DND-41 (cell line): ENCODE measurements around the gene ACTR1A.
A peak's percentile ranks its signal among the peaks of the same experiment; 100 is the strongest.

Experiments
- ATAC-seq: fragments of 200-7000 bp; cut with Tn5 transposase; 3 replicates; pipeline ENCODE4 v1.9.1; 2021; ENCODE audit warnings: low read depth; ENCODE audit not compliant: insufficient read depth
- DNase-seq: peaks from one replicate; pipeline ENCODE4 v3.0.0-alpha.2; 2020
- H2AFZ ChIP-seq: 2 replicates; pipeline ENCODE4 v1.6.0; 2012; ENCODE audit warnings: low read depth, low read length
- H3K27ac ChIP-seq: 2 replicates; pipeline ENCODE4 v1.5.1; 2012; ENCODE audit warnings: low read length, inconsistent platforms
- H3K27me3 ChIP-seq: fragments of 200-600 bp; sonication (generic); 2 replicates; pipeline ENCODE4 v1.6.0; 2012; ENCODE audit warnings: low read length, mild to moderate bottlenecking, inconsistent platforms; ENCODE audit not compliant: insufficient read depth, poor library complexity
- H3K36me3 ChIP-seq: 2 replicates; pipeline ENCODE4 v1.5.1; 2012; ENCODE audit warnings: low read length, inconsistent platforms; ENCODE audit not compliant: insufficient read depth
- H3K4me1 ChIP-seq: 2 replicates; pipeline ENCODE4 v1.5.1; 2012; ENCODE audit warnings: mild to moderate bottlenecking, low read length; ENCODE audit not compliant: insufficient read depth
- H3K4me2 ChIP-seq: 2 replicates; pipeline ENCODE4 v1.6.0; 2012; ENCODE audit warnings: mild to moderate bottlenecking, moderate library complexity, low read length, inconsistent platforms; ENCODE audit not compliant: insufficient read depth
- H3K4me3 ChIP-seq, 2 experiments: fragments of 200-600 bp in 1 of 2; shearing (Covaris generic) in 1 of 2; 2 replicates each; pipeline ENCODE4 v1.5.1; 2012 to 2016; ENCODE audit warnings: inconsistent platforms in 2 of 2, low read length in 2 of 2, mild to moderate bottlenecking in 2 of 2, low read depth in 1 of 2, moderate library complexity in 1 of 2
- H3K79me2 ChIP-seq: 2 replicates; pipeline ENCODE4 v1.6.0; 2012; ENCODE audit warnings: low read length, inconsistent platforms; ENCODE audit not compliant: insufficient read depth
- H3K9ac ChIP-seq: 2 replicates; pipeline ENCODE4 v1.6.0; 2012; ENCODE audit warnings: low read depth, mild to moderate bottlenecking, inconsistent platforms, low read length, moderate library complexity
- H3K9me3 ChIP-seq: 2 replicates; pipeline ENCODE4 v1.5.1; 2012; ENCODE audit warnings: low read length, moderate library complexity, mild to moderate bottlenecking, inconsistent platforms; ENCODE audit not compliant: insufficient read depth, severe bottlenecking
- H4K20me1 ChIP-seq: 2 replicates; pipeline ENCODE4 v1.6.0; 2012; ENCODE audit warnings: low read length; ENCODE audit not compliant: insufficient read depth
- EZH2 ChIP-seq: IDR thresholded peaks from 3 replicates; pipeline ENCODE4 v1.6.1; 2012; ENCODE audit warnings: borderline replicate concordance, low read depth, mild to moderate bottlenecking, moderate library complexity, low read length, inconsistent platforms; ENCODE audit not compliant: severe bottlenecking
- TF ChIP-seq, protein P1 (sequence below): IDR thresholded peaks from 2 replicates; pipeline ENCODE4 v1.5.1; 2012; ENCODE audit warnings: borderline replicate concordance, low read length, moderate library complexity, mild to moderate bottlenecking; ENCODE audit not compliant: poor library complexity, severe bottlenecking; ENCODE audit errors: extremely low read depth

ACTR1A gene

GRCh38 chr10:102433619-102434046 lies 68.9 kb downstream of the ACTR1A start:
- peaks cover 55% of the 10 kb centered on the region for H3K4me1 ChIP-seq
- H3K4me2 ChIP-seq, result no peak overlapping the region
- TF ChIP-seq, protein P1, sequence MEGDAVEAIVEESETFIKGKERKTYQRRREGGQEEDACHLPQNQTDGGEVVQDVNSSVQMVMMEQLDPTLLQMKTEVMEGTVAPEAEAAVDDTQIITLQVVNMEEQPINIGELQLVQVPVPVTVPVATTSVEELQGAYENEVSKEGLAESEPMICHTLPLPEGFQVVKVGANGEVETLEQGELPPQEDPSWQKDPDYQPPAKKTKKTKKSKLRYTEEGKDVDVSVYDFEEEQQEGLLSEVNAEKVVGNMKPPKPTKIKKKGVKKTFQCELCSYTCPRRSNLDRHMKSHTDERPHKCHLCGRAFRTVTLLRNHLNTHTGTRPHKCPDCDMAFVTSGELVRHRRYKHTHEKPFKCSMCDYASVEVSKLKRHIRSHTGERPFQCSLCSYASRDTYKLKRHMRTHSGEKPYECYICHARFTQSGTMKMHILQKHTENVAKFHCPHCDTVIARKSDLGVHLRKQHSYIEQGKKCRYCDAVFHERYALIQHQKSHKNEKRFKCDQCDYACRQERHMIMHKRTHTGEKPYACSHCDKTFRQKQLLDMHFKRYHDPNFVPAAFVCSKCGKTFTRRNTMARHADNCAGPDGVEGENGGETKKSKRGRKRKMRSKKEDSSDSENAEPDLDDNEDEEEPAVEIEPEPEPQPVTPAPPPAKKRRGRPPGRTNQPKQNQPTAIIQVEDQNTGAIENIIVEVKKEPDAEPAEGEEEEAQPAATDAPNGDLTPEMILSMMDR, result no peak
- no peak for TF ChIP-seq EZH2
- no peak overlapping the region for H3K27ac ChIP-seq
- peaks cover 3% of the 10 kb centered on the region for H3K36me3 ChIP-seq
- no peak for DNase-seq
- H3K27me3 ChIP-seq, result no peaks in the 10 kb centered on the region
- H2AFZ ChIP-seq, result no peak overlapping the region
- no peaks in the 10 kb centered on the region for H3K9me3 ChIP-seq
- no peak overlapping the region for H3K4me3 ChIP-seq
- no peak for ATAC-seq
- no peak overlapping the region for H3K9ac ChIP-seq
- H3K79me2 ChIP-seq, result peaks cover 25% of the 10 kb centered on the region
- no peaks in the 10 kb centered on the region for H4K20me1 ChIP-seq

DNA sequence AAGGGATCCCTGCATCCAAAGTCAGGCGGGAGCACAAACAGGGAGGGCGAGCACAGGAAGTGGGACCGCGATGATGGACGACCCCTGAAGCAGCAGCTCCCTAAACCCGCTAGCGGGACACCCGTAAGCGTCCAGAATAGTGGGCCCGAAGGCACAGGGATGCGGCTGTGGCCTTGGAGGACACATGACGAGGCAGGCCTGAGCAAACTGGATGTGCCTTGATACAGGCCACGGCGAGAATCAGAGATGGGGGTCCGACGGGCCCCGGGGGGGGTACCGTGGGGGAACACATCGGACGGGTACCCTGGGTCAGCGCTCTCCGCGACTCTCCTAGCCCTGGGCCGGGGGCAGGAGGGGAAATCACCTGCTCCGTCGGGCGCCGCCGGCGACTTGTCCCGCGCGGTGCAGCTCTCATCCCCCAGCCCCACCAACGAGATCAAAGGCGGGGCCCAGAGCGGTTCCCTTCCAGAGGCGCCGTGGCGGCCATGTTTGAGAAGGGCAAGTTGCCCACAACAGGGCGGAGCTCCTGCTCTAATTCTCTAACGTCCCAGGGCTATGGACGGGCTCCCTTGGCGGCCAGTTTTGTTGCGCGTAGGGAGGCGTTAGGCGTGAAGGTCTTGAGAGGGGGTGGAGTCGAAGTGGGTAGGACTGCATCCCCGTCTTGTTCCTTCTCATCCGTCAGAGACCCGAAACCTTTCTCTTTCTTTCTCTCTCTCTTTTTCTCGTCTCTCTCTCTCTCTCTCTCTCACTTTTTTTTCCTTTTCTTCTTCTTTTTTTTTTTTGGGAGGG lies 70.2 kb downstream of the ACTR1A start, which contains the start of gene CUEDC2:
CUEDC2 (minus strand) TSS at position 413 of the 789 bp plus-strand sequence. CDS start 7,386 bp downstream, outside the sequence.
- H3K4me2 ChIP-seq, result peak within 1 kb of the TSS; percentile 97
- no peak for TF ChIP-seq EZH2
- TF ChIP-seq, protein P1, result no peak
- H3K4me1 ChIP-seq, result peaks cover 55% of the 10 kb centered on the region
- H3K36me3 ChIP-seq, result peaks cover 5% of the 10 kb centered on the region
- no peaks in the 10 kb centered on the region for H3K9me3 ChIP-seq
- H3K9ac ChIP-seq, result peak within 1 kb of the TSS; percentile 90
- peaks cover 26% of the 10 kb centered on the region for H3K79me2 ChIP-seq
- ATAC-seq, result peak; percentile 85
- peak; percentile 98 for DNase-seq
- peak within 1 kb of the TSS; percentile 92 for H3K27ac ChIP-seq
- H2AFZ ChIP-seq, result peak within 1 kb of the TSS; percentile 93
- H4K20me1 ChIP-seq, result no peaks in the 10 kb centered on the region; the same call in 1 of the 2 replicates
- peak within 1 kb of the TSS; percentile 61 to 96 for H3K4me3 ChIP-seq
- no peaks in the 10 kb centered on the region for H3K27me3 ChIP-seq

DNA sequence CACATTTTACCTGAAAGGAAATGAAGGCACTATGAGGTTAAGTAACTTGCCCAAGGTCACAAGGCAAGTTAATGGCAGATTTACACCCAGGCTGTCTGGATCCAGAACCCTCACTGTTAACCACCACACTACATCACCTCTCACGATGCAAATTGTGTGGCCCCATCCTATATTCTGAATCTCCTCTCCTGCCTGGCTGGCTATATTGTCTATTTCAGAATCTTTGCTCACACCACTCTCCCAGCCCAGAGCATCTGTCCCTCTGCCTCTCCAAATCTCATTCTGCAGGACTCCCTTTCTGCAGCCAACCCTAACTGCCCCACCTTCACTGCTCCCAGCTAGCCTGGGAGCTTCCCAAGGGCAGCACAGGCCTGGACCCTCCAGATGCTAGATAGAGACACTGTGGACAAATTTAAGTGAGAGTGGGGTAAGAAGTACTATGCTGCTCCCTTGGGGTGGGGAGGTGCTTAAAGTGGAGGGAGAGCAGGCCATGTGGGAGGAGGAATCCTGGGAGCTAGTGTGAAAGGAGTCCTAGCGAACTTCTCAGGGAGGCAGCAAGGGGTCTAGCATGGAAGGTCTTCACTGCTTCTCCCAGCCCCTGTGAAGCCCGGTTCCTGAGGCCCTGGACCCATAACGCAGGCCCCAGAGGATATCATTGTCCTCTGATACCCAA lies 70.9 kb downstream of the ACTR1A start:
- Histone ChIP-seq H3K27me3 (no peaks in the 10 kb centered on the region), H2AFZ (peak overlapping the region; percentile 93), H3K9ac (peak overlapping the region; percentile 90), H3K9me3 (no peaks in the 10 kb centered on the region), H3K4me1 (peaks cover 52% of the 10 kb centered on the region), H3K4me3 (peak overlapping the region; percentile 61 to 96), H3K79me2 (peaks cover 29% of the 10 kb centered on the region), H3K27ac (peak overlapping the region; percentile 92), H4K20me1 (no peaks in the 10 kb centered on the region; the same call in 1 of the 2 replicates), H3K4me2 (peak overlapping the region; percentile 97), H3K36me3 (peaks cover 7% of the 10 kb centered on the region)
- ATAC-seq, result peak; percentile 3
- TF ChIP-seq, protein P1, result peak; percentile 4
- no peak for TF ChIP-seq EZH2
- DNase-seq, result no peak
